Mucosa of stomach (tissue), 1 donor: ENCODE data around the gene MCF2L.

Experiments
- H3K27me3 ChIP-seq: one replicate; pipeline ENCODE4 v1.7.0; 2013; ENCODE audit warnings: mild to moderate bottlenecking, low read length; ENCODE audit not compliant: control insufficient read depth, insufficient read depth
- H3K36me3 ChIP-seq: one replicate; pipeline ENCODE4 v1.7.0; 2013; ENCODE audit warnings: low read length; ENCODE audit not compliant: control insufficient read depth, insufficient read depth
- H3K4me1 ChIP-seq: one replicate; pipeline ENCODE4 v1.7.0; 2013; ENCODE audit warnings: mild to moderate bottlenecking, low read length; ENCODE audit not compliant: control insufficient read depth, insufficient read depth
- H3K4me3 ChIP-seq: one replicate; pipeline ENCODE4 v1.7.0; 2013; ENCODE audit warnings: low read length
- H3K9ac ChIP-seq: one replicate; pipeline ENCODE4 v1.7.0; 2013; ENCODE audit warnings: mild to moderate bottlenecking, low read length, moderate library complexity
- H3K9me3 ChIP-seq: one replicate; pipeline ENCODE4 v1.7.0; 2013; ENCODE audit warnings: mild to moderate bottlenecking, low read length, moderate library complexity; ENCODE audit not compliant: control insufficient read depth
- donor health status: Pancreatic carcinoma.

Gene MCF2L

GRCh38 chr13:113043001-113043630, 74.1 kb downstream of the MCF2L start:
- no peaks in the 10 kb centered on the region for H3K36me3 ChIP-seq
- no peak overlapping the region for H3K4me3 ChIP-seq
- H3K27me3 ChIP-seq, result no peaks in the 10 kb centered on the region
- H3K4me1 ChIP-seq, result no peaks in the 10 kb centered on the region
- H3K9me3 ChIP-seq, result no peaks in the 10 kb centered on the region
- H3K9ac ChIP-seq, result no peak overlapping the region

GRCh38 chr13:113043931-113044330, 74.9 kb downstream of the MCF2L start:
- Histone ChIP-seq H3K4me3 (no peak overlapping the region), H3K4me1 (no peaks in the 10 kb centered on the region), H3K9me3 (no peaks in the 10 kb centered on the region), H3K36me3 (no peaks in the 10 kb centered on the region), H3K9ac (no peak overlapping the region), H3K27me3 (no peaks in the 10 kb centered on the region)

- Histone ChIP-seq H3K27me3 (no peaks in the 10 kb centered on the region), H3K36me3 (no peaks in the 10 kb centered on the region), H3K9me3 (no peaks in the 10 kb centered on the region), H3K4me1 (no peaks in the 10 kb centered on the region), H3K4me3 (no peak overlapping the region), H3K9ac (no peak overlapping the region)
These were observed 75.5 kb downstream of the MCF2L start for GRCh38 chr13:113044391-113045114.

- no peak overlapping the region for H3K4me3 ChIP-seq
- H3K9ac ChIP-seq, result no peak overlapping the region
- H3K4me1 ChIP-seq, result no peaks in the 10 kb centered on the region
- no peaks in the 10 kb centered on the region for H3K36me3 ChIP-seq
- H3K9me3 ChIP-seq, result no peaks in the 10 kb centered on the region
- H3K27me3 ChIP-seq, result no peaks in the 10 kb centered on the region
These were observed 76.5 kb downstream of the MCF2L start for GRCh38 chr13:113045251-113046127.

GRCh38 chr13:113046128-113046882, 77.3 kb downstream of the MCF2L start:
- Histone ChIP-seq H3K4me3 (no peak overlapping the region), H3K27me3 (no peaks in the 10 kb centered on the region), H3K36me3 (no peaks in the 10 kb centered on the region), H3K9ac (no peak overlapping the region), H3K9me3 (no peaks in the 10 kb centered on the region), H3K4me1 (no peaks in the 10 kb centered on the region)

- no peak overlapping the region for H3K4me3 ChIP-seq
- H3K4me1 ChIP-seq, result no peaks in the 10 kb centered on the region
- no peaks in the 10 kb centered on the region for H3K27me3 ChIP-seq
- no peaks in the 10 kb centered on the region for H3K9me3 ChIP-seq
- no peaks in the 10 kb centered on the region for H3K36me3 ChIP-seq
- no peak overlapping the region for H3K9ac ChIP-seq
These were observed 77.8 kb downstream of the MCF2L start for GRCh38 chr13:113046883-113047244.

GRCh38 chr13:113047587-113047986, 78.6 kb downstream of the MCF2L start:
- Histone ChIP-seq H3K36me3 (no peaks in the 10 kb centered on the region), H3K4me1 (no peaks in the 10 kb centered on the region), H3K4me3 (no peak overlapping the region), H3K9ac (no peak overlapping the region), H3K27me3 (no peaks in the 10 kb centered on the region), H3K9me3 (no peaks in the 10 kb centered on the region)

GRCh38 chr13:113048766-113049165, 79.8 kb downstream of the MCF2L start:
- Histone ChIP-seq H3K27me3 (no peaks in the 10 kb centered on the region), H3K9me3 (no peaks in the 10 kb centered on the region), H3K4me1 (no peaks in the 10 kb centered on the region), H3K36me3 (no peaks in the 10 kb centered on the region), H3K9ac (no peak overlapping the region), H3K4me3 (no peak overlapping the region)

GRCh38 chr13:113049521-113049941, 80.5 kb downstream of the MCF2L start:
- H3K9me3 ChIP-seq, result no peaks in the 10 kb centered on the region
- H3K9ac ChIP-seq, result no peak overlapping the region
- H3K4me3 ChIP-seq, result no peak overlapping the region
- no peaks in the 10 kb centered on the region for H3K36me3 ChIP-seq
- H3K4me1 ChIP-seq, result no peaks in the 10 kb centered on the region
- no peaks in the 10 kb centered on the region for H3K27me3 ChIP-seq

- Histone ChIP-seq H3K9ac (no peak overlapping the region), H3K4me3 (no peak overlapping the region), H3K4me1 (no peaks in the 10 kb centered on the region), H3K36me3 (no peaks in the 10 kb centered on the region), H3K9me3 (no peaks in the 10 kb centered on the region), H3K27me3 (no peaks in the 10 kb centered on the region)
These were observed 81.0 kb downstream of the MCF2L start for GRCh38 chr13:113049981-113050380.

- Histone ChIP-seq H3K9ac (no peak overlapping the region), H3K27me3 (no peaks in the 10 kb centered on the region)
These were observed 81.9 kb downstream of the MCF2L start for GRCh38 chr13:113050734-113051431.

More at GRCh38 chr13:113050734-113051431, 81.9 kb downstream of the MCF2L start:
- Histone ChIP-seq H3K4me1 (no peaks in the 10 kb centered on the region), H3K4me3 (no peak overlapping the region), H3K9me3 (no peaks in the 10 kb centered on the region), H3K36me3 (no peaks in the 10 kb centered on the region)
